Measurements from ENCODE around the gene FAM120AOS. TPM values are rescaled to one million over a fixed set of nuclear protein-coding genes. Genes with fewer than 3 reads are reported as not detected.
"Not testable (repeated sequence)": the region's sequence is repeated elsewhere in the genome, so short reads cannot be mapped to it uniquely, and the experiment has no call there.

FAM120AOS gene
- total RNA-seq, 1 donor from 2014 or later, result 24.8 TPM

- DNase-seq, result no peak
These were observed 13.7 kb upstream of the FAM120AOS start for GRCh38 chr9:93467062-93467416.

GRCh38 chr9:93466416-93467061 lies 13.2 kb upstream of the FAM120AOS start:
- DNase-seq, result no peak

DNA sequence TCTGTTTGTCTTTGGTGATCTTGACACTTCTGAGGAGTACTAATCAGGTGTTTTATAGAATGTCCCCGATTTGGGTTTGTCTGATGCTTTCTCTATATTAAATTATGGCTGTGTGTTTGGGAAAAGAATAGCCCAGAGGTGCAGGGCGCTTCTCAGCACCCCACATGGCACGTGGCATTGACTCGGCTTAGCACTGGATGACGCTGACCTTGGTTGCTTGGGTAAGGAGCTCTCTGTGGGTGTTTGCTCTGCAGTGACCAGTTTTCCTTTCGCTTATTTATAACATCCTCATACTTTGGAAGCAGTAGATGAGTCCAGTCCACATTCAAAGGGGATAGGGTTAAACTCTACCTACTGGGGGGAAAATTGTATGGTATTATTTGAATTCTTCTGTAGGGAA lies 12.5 kb upstream of the FAM120AOS start:
- no peak for DNase-seq

DNA sequence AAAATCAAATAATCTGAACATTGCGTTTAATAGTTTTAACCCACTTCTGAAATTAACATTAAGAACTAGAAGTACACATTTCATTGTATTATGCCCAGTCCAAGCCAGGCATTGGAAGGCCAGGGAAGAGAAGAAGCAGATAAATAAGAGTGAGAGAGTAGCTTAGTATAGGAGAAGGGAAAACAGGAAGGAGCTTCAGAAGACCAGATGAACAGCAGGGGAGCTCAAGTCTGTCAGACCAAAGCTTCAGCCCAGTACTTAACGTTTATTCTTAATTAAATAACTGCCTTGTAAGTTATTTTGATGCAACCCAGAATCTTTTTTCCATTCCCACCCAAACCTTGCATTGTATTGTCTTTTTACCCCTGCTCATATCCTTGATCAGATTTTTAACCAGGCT lies 11.5 kb upstream of the FAM120AOS start:
- DNase-seq, result no peak

GRCh38 chr9:93464395-93464794 lies 11.0 kb upstream of the FAM120AOS start:
- no peak for DNase-seq

DNA sequence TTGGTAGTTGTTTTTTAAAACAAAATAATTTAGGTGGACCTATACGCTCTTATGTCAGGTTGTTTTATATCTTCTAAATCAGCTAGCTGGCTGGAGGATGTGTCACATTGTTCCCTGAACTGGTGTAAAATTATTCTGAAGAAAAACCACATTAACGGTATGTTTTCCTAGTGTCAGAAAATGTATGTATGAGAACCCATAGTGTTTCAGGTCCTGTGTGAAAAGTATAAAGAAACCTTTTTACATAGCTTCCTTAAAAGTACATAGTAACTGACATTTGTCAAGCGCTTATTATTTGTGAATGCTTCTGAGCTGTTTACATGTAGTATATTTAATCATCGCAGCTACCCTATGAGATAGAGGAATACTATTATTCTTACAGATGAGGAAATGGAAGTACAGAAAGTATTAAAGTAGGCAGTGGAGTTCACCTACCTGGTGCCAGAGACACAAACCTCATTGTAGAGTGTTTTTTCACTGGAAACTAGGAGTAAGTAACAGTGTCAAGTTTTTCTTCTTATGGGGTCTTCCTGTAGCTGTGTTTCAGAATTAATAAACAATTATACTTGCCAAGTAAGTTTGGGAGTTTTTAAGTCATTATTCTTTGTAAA lies 10.4 kb upstream of the FAM120AOS start:
- DNase-seq, result no peak

- DNase-seq, result no peak
These were observed 8.4 kb upstream of the FAM120AOS start for GRCh38 chr9:93461821-93462220.

GRCh38 chr9:93461414-93461743 lies 8.0 kb upstream of the FAM120AOS start:
- DNase-seq, result no peak

DNA sequence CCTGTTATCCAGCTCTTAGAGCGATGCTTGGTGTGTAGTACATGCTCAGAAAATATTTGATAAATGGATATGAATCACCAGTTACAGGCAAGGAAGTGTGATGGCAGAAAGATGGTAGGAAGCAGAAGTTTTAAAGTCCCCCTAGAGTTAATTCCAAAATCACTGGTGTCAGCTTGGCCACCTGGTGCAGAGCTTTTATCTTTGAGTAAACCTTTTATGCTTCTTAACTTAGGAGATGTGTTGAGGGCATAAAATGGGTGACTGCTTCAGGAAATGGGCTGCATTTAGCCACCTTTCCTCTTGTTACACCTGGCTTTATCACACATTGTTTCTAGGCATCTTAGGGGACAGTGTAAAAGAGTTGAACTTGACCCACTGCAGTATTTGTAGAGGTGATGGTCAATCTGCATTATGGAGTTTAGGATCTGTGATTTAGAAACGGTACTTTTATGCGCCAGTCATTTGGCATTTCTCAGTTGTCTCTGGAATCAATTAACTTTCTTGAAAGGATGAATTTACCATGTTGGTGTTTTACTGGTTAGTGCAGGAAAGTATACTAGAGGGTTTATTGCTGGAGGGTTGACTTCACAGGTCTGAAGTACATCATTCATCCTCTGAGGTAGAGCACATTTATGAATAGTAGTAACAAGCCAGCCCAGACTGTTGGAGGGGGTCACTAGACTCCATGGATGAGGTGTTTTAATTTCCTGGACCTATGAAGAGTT lies 7.5 kb upstream of the FAM120AOS start:
- DNase-seq, result no peak

DNA sequence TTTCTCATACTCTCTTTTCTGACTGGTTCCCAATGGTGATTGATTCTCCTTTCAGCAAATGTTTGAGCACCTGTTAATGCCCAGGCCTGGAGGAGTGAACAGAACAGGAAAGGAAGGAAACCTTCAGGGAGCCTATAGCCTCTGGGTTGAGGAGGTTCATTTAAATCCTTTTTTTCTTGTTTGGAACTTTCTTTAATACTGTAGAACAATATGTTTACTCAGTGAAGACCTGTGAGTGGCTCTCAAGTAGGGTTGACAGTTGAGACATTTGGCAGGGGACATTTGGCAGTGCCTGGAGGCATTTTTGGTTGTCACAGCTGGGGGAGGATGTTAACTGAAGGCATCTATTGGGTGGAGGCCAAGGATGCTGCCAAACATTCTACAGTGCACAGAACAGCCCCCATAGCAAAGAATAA lies 6.1 kb upstream of the FAM120AOS start:
- DNase-seq, result no peak

DNA sequence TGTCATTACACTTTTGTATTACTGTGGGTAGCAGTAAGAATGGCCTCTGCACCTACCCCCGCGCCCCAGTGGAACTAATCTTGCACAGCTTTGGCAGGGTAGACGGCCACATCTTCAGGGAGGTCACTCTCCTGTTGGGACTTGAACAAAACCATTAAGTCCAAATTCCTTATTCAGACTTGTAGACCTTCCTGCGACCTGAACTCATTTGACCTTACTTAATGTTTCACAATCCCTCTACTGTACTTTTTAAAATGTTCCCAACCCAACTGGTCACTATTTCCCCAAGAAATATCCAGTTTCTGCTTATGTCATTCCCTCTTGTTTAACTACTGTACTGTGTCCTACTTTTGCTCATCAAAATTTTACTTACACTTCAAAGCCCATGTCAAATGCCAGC lies 5.3 kb upstream of the FAM120AOS start:
- no peak for DNase-seq

DNA sequence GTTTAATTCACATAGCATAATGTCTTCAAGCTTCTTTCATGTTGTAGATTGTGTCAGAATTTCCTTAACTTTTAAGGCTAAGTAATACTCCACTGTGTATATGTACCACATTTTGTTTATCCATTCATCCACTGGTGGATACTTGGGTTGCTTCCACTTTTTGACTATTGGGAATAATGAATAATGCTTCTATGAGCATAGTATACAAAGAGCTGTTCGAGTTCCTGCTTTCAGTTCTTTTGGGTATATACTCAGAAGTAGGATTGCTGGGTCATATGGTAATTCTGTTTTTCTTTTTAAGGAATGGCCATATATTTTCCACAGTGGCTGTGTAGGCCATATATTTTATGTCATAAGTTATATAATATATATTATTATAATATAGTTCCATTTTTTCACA lies 3.6 kb upstream of the FAM120AOS start:
- no peak for DNase-seq

- DNase-seq, result no peak
These were observed 3.1 kb upstream of the FAM120AOS start for GRCh38 chr9:93456504-93456903.

- DNase-seq, result no peak
These were observed 2.6 kb upstream of the FAM120AOS start for GRCh38 chr9:93456022-93456421.

- peak; percentile 26 for DNase-seq
These were observed 703 bp downstream of the FAM120AOS start for GRCh38 chr9:93452710-93453046.

- DNase-seq, result peak; percentile 46
These were observed 1.3 kb downstream of the FAM120AOS start for GRCh38 chr9:93451849-93452709.

DNA sequence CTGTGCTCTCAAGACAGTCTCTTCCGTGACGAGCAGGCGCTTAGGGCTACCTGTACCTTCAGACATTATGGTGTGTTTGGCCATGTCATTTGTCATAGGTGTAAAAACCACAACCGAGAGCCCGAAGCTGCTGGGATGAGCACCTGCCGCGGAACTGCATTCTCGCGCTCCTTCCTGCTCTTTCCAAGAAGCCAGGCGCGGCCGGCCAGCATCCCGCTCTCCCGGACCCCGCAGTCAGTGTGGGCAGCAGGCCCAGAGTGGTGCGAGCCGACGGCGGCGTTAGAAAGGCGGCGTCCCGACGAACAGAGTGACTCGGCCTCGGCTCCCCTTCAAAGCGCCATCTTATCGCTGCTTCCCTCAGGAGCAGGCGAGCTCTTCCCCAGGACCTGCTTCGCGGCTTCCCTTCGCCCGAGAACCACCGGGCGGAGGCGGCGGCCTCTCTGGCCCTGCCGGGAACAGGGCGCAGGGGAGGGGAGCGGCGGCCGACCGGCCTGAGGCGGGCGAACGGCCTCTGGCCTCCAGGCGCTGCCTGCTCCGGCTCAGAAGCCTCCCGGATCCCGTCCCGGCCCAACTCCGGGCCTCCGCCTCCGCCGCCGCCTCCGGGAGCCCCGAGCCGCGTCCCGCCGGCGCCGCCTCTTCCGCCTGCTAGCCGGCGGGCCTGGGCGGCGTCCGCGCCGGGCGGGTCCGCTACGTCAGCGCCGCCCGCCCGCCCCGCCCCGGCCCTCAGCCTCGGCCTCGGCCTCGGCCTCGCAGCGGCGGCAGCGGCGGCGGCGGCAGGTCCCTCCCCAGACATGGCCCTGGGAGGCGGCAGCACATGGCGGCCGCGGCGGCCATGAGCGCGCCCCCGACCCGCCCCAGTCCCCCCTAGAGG lies 2.2 kb downstream of the FAM120AOS start, which contains the start of gene FAM120A:
Gene FAM120A, plus strand, starts transcription at position 741 of the 871 bp plus-strand sequence. CDS start 231 bp downstream, outside the sequence.
- DNase-seq, result peak; percentile 56

DNA sequence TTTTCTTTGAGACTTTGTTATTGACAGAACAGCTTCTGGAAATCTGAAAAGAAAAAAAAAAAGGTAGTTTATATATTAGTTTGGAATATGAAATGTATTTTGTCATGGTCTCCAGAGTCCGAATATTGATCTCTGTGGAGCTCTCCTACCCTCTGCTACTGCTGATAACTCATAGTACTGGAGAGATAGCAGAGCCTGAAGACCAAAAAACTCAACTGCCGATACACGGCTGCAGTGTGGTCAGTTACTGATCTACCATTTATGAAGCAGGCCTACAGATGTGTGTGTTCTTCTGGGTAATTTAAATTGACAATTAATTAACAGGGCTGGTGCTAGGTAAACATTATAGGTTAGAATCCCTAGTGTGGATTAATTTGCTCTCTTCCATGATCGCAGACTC lies 5.7 kb downstream of the FAM120AOS start:
- DNase-seq, result no peak

GRCh38 chr9:93446073-93446472 lies 7.3 kb downstream of the FAM120AOS start:
- no peak for DNase-seq

DNA sequence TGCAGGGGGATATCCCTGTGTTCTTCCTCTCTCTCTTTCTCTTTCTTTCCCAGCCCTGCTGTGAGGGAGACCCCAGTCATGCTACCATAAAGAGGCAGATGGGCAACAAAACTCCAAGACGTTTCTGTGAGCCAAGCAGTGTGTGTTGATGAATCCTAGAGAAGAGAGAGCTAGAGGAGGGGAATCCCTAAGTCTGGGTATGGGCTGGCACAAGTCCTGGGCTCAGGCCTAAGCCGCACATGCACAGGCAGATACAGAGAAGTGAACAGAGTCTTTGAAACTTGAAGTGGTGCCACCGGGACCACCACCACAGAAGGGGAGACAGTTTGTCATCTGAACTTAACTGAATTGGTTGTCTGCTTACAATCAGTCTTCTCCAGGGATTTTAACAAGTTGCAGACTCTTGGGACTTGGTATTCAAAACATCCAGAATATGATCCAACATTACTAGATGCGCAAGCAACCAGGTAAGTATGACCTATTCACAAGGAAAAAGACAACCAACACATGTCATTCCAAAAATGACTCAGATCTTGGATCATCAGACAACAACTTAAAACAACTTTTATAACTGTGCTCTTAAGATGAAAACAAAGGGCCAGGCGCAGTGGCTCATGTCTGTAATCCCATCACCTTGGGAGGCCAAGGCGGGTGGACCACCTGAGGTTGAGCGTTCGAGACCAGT lies 12.3 kb downstream of the FAM120AOS start:
- no peak for DNase-seq

GRCh38 chr9:93439301-93439700 lies 14.1 kb downstream of the FAM120AOS start:
- not testable (repeated sequence) for DNase-seq

Data from occipital lobe (tissue), 2 donors.